T-helper 1 cell (primary cell): ENCODE data around the gene RNU1-4.
"Not testable (repeated sequence)": the region's sequence is repeated elsewhere in the genome, so short reads cannot be mapped to it uniquely, and the experiment has no call there.

Source experiments
- DNase-seq, 5 donors: peaks; one replicate each; pipeline ENCODE4 v3.0.0-alpha.2; 2012 to 2020
- total RNA-seq, 4 donors: gene quantifications; one replicate each; lab custom pipeline; 2026; lab: John Stamatoyannopoulos, UW

Gene RNU1-4
- total RNA-seq, result 0.08 to 2.1 (median 0.60) reads per million in 4 donors

DNA sequence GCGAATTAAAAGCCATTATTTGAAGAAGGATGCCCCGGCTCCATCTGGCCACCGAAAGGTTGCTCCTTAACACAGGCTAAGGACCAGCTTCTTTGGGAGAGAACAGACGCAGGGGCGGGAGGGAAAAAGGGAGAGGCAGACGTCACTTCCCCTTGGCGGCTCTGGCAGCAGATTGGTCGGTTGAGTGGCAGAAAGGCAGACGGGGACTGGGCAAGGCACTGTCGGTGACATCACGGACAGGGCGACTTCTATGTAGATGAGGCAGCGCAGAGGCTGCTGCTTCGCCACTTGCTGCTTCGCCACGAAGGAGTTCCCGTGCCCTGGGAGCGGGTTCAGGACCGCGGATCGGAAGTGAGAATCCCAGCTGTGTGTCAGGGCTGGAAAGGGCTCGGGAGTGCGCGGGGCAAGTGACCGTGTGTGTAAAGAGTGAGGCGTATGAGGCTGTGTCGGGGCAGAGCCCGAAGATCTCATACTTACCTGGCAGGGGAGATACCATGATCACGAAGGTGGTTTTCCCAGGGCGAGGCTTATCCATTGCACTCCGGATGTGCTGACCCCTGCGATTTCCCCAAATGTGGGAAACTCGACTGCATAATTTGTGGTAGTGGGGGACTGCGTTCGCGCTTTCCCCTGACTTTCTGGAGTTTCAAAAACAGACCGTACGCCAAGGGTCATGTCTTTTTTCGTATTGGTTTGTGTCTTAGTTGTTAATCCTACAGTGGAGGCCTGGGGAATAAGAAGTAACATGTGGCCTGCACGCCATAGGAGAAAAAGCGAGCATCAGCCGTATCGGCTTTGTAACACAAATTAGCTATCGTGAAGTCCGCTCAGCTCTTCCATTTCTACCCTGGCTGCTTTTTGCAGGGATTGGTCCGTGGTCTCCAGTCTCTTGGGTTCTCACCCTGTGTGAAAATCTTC is at the start of gene RNU1-4:
Gene RNU1-4 (plus strand): TSS at position 470 of the 918 bp plus-strand sequence.
- DNase-seq, result not testable (repeated sequence)

DNA sequence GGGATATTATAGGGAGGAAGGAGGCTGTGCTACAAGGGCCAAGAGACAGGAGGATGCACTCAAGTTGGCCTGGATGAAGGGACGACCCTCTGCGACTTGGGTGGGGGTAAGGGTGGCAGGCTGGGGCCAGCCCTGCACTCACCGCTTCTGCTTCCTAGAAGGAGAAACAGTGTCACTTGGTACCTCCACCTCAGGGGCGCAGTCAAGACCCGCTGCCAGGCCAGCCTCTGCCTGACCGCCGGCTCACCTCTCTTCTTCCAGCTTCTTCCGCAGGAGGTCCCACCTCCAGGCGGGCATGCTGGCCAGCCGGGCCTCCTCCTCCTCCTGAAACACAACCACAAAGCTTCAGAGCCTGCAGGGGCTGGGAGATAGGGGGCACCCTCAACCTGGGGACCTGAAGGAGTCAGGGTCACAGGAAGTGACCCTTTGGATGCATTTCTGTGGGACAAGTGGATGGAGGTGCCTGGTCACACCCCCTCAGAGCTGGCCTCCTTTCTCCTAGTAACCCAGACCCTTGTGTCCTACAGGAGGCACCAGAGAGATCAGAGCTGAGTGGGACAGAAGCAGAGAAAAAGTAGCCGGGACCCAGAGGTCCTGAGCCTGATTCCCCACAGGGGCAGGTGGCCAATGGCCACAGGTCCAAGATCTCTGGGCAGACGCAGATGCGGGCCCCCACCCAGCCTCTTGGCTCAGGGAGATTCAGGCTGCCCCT is 49.2 kb upstream of the RNU1-4 start:
- DNase-seq, result not testable (repeated sequence)

DNA sequence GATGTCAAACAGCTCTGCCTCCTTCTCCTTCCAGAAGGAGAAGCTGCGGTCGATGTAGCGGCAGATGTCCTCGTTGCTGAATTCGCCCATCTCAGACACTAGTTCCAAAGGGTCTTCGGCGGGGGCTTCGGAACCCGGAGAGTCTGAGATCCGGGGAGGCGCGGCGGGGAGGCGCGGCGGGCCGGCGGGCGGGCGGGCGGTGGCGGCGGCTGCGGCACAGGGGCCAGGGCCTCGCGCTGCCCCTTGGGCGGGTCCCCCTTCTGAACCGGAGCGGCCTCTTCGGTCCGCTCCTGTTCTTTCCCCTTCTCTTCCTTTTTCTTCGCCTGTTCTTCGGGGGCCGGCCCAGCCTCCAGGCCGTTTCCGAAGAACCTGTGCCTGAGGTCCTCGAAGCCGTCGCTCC is 48.0 kb upstream of the RNU1-4 start:
- not testable (repeated sequence) for DNase-seq

- not testable (repeated sequence) for DNase-seq
Observed at GRCh38 chr1:16692717-16693448, 47.4 kb upstream of the RNU1-4 start.

DNA sequence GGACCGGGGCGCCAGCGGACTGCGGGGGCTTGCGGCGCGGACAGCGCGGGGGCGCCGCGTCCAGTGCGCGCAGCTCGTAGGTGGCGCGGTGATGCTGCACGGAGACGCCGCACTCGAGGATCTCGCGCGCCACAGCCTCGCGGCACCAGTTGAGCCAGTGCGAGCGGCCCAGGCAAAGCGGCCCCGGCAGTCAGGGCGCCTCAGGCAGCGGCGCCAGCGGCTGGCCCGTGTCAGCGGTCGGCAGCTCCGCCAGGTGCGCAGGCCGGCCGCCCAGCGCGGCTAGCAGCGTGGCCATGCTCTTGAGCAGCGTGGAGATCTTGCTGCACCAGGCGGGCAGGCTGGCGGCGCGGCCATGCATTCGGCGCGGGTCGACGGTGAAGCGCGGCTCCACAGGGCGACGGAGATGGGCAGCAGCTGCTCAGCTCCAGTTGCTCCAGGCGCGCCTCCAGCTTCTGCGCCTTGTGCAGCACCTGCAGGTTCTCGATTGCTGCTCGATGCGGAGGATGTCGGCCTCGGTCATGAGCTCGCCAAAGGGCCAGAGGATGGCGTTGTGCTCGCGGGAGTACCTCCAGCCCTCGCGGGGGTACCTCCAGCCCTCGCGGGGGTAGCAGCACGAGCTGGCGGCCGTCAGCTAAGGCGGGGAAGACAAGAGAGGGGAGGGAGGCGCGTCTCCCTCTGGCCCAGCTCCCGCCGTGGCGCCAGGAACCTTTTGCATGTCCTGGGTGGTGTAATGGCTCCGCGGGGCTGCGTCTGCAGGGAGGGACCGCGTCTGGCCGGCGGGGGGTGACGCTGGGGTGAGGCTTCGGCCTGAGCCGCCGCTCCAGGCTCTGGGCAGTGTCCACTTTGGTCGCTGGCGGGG is 46.6 kb upstream of the RNU1-4 start:
- not testable (repeated sequence) for DNase-seq

- DNase-seq, result not testable (repeated sequence)
Observed at GRCh38 chr1:16694308-16694702, 46.0 kb upstream of the RNU1-4 start.

DNA sequence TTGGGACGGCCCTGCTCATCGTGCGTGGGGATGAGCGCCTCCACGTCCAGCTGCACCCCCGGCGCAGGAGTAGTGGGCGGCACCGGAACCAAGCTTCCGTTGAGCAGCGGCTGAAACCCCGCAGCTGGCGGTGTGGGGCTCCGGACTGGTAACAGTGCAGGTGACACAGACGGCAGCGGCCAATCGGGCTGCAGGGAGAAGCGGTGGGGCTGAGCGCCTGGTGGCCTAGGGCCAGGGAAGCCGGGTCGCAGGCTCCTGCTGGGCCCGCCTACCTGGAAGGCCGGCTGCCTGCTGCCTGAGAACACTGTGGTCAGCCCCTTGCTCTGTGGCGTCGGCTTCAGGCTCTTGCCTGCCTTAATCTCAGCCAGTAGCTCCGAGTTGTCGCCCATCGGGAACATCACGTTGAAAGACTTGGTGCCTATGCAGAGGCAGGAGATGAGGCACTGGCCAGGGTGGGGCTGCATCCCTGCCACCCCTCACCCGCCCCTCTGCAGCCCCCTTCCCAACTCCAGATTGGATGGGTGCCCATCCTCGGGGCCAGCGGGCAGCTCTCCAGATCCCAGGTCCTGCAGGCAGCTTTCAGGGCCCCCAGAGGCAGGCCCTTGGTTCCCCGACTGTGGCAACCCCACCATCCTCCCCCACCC is 43.7 kb upstream of the RNU1-4 start:
- DNase-seq, result not testable (repeated sequence)

GRCh38 chr1:16697152-16697551 is 43.2 kb upstream of the RNU1-4 start:
- not testable (repeated sequence) for DNase-seq

DNA sequence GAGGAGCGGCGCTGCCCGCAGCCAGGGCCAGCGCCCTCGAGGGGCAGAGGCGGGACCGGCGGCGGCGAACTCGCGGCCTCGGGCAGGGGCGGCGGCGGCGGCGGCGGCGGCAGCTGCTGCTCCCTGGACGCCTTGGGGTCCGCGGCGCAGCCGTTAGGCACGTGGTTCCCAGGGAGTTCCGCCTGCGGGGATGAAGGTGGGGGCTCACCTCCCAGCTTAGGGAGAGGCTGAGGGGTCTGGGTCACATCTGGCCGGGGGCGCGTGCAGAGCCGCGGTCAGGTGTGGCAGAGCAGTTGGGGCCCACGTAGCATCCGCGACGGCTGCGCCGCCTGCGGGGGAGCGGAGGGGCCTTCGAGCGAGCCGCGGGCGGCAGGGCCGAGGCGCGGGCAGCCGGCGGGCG is 40.9 kb upstream of the RNU1-4 start:
- peak in 1 of 5 donors; percentile 14 for DNase-seq

- not testable (repeated sequence) for DNase-seq
Observed at GRCh38 chr1:16700138-16700895, 40.0 kb upstream of the RNU1-4 start.

DNA sequence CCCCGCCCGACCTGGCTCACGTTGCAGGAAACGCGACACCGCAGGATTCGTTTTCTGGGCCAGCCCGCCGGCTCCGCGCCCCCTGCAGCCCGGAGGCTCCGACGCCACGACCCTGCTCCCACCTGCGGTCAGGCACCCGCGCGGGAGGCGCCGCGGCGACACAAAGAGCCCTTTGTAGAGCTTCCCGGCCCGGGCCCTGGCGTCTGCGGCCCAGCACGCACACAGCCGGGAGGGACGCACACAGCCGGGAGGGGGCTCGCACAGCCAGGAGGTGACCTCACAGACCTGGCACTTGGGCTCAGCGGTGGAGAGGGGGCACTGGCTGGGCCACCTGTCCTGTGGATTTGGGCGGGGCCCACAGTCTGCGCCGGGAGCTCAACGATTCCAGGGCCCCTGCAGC is 39.1 kb upstream of the RNU1-4 start:
- not testable (repeated sequence) for DNase-seq

DNA sequence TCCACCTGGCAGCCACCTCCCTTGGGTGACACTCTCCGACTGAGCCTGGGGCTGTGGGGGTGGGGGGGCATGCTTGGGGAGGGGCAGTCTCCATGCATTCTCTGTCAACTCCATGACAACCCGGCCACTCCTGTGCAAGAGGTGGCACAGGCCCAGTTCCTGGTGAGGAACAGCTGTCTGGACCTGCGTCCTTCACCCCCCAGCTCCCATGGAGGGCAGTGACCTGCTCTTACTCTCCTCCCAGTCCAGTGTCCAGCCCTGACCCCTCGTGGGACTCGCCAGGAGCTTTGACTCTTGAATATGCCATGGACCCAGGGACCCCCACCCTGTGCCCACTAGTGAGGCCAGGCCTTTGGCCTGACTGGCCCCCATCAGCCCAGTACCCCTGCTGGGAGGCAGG is 38.0 kb upstream of the RNU1-4 start:
- DNase-seq, result not testable (repeated sequence)

- not testable (repeated sequence) for DNase-seq
Observed at GRCh38 chr1:16703141-16703540, 37.2 kb upstream of the RNU1-4 start.

GRCh38 chr1:16703602-16704001 is 36.7 kb upstream of the RNU1-4 start:
- not testable (repeated sequence) for DNase-seq

- peak in 1 of 5 donors; percentile 11 for DNase-seq
Observed at GRCh38 chr1:16704076-16704475, 36.2 kb upstream of the RNU1-4 start.

- not testable (repeated sequence) for DNase-seq
Observed at GRCh38 chr1:16704502-16705100, 35.7 kb upstream of the RNU1-4 start.

DNA sequence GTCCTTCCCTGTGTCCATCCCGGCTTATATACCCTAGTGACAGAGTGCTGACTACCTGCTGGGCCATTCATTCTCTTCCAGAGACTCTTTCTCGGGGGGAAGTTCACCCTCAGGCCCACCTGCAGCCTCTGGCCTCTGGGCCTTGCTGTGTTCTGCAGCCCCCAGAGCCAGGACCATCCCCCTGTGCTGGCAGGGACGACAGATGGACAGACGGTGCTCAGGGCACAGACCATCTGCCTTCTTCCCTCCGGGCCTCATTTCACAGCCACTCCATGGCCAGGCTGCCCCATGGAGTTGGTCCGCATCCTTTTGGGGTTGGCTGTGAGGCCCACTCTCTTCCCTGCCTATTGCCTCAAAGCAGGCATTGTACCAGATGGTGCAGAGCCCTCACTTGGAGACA is 34.0 kb upstream of the RNU1-4 start:
- DNase-seq, result not testable (repeated sequence)

DNA sequence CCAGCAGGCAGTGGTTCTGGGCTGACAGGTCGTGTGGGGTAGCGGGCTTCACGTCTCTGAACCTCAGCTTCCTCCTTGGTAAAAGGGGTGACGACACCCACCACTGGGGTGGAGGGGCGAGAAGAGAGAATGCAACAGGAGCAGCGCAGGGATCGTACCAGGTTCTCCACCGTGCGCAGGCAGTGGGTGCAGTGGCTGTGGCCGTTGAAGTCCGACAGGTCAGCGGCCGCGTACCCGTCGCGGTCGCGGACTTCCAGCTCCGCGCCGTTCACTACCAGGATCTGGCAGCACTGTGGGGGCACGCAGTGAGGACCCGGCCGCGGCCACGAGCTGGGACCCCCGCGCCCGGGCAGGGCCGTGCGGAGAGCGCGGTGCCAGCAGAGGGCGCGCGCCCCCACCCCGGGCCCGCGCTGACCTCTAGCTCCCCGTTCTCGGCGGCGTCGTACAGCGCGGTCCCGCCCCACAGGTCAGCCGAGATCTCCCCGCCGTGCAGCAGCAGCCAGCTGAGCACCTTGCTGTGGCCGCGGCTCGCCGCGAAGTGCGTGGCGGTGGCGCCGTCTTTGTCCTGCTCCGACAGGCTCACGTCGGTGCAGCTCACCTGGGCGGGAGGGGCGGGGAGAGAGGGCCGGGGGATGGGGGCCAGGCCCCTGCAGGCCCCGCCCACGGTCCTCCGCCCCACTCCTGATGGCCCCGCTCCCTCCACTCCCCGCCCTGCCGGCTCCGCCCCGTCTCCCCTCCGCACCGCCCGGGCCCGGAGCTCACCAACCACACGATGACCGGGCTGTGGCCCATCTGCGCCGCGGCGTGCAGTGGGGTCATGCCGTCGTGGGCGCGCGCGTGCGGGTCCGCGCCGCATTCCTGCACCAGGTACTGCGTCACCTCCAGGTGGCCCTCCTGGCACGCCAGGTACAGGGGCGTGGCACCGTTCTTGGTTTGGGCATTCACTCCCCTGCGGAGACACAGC is 32.9 kb upstream of the RNU1-4 start:
- DNase-seq, result not testable (repeated sequence)

DNA sequence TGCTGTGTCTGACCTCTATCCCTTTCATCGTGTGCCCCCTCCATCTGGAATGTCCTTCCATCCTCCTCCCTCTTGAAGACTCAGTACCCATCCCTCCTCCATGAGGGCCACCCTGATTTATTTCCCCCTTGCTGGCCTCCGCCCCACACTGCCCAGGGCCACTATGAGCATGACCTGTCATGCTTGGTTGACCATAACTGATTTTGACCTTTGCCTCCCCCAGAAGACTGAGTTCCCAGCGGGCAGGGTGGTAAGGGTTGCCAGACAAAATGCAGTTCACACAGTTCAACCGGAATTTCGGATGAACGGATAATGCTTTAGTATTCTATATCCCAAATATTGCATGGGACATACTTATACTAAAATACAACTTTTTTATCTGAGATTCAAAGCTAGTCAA is 31.6 kb upstream of the RNU1-4 start:
- DNase-seq, result not testable (repeated sequence)
